ENCODE data around the gene ZNF783. TPM values are rescaled to one million over a fixed set of nuclear protein-coding genes. Genes with fewer than 3 reads are reported as not detected.
"Not testable (repeated sequence)": the region's sequence is repeated elsewhere in the genome, so short reads cannot be mapped to it uniquely, and the experiment has no call there.

The ZNF783 gene
- total RNA-seq, 5 donors from 2014 or later (not counting 1 experiment from before 2014, with no cell fraction given): 31.1 to 49.4 (median 46.6) TPM

DNA sequence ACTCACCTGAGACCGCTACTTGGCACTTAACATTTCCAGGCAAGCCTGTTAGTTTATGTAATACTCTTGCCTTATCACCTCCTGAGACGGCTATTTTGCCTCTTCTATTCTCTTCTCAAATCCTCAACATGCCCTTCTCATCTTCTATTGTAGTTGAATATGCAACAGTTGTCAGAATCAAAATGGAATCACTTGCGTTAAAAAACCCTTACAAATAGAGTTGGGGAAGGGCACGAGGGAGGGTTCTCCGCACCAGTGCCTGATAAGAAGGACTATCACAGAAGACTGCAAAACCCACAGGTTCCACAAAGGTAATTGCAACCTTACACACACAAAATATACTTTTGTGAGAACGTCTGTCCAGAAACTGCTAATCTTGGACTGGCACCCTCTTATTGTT, 57.4 kb downstream of the ZNF783 start:
- Mint-ChIP-seq H3K4me1 (peaks cover 11 to 18% (median 15%) of the 10 kb centered on the region in 3 donors), H3K27ac (no peak overlapping the region), H3K36me3 (no peaks in the 10 kb centered on the region), H3K9me3 (no peaks in the 10 kb centered on the region), H3K4me3 (no peak overlapping the region), H3K27me3 (peaks cover 14 to 31% of the 10 kb centered on the region in 2 donors)
- DNase-seq (no peak), ATAC-seq (replicated peaks in 1 of 4) (no peak)
- H3K4me1 ChIP-seq (ENCODE audit: control insufficient read depth in 1 of 2, extremely low read depth in 1 of 2, insufficient read depth in 2 of 2, low read length in 2 of 2): peaks cover 0 to 5% of the 10 kb centered on the region in 2 experiments
- no peaks in the 10 kb centered on the region for H3K36me3 ChIP-seq (ENCODE audit: control insufficient read depth in 2 of 2, extremely low read depth in 1 of 2, insufficient read depth in 1 of 2, low read length in 1 of 2)
- 60% methylated on average over 1 of the region's 6 CpGs for WGBS (ENCODE audit: insufficient coverage)
- H3K27ac ChIP-seq (ENCODE audit: low read length): no peak overlapping the region
- ChIA-PET POLR2A (no interaction called here), CTCF (no interaction called here)
- H3K27me3 ChIP-seq (replicated peaks in 1 of 2; ENCODE audit: control insufficient read depth in 2 of 2, extremely low read depth in 1 of 2, insufficient read depth in 2 of 2, low read length in 1 of 2): peaks cover 0 to 12% of the 10 kb centered on the region in 2 experiments
- H3K4me3 ChIP-seq (ENCODE audit: control insufficient read depth in 1 of 2, extremely low read depth in 1 of 2, low read length in 1 of 2): no peak overlapping the region
- no peaks in the 10 kb centered on the region for H3K9me3 ChIP-seq

DNA sequence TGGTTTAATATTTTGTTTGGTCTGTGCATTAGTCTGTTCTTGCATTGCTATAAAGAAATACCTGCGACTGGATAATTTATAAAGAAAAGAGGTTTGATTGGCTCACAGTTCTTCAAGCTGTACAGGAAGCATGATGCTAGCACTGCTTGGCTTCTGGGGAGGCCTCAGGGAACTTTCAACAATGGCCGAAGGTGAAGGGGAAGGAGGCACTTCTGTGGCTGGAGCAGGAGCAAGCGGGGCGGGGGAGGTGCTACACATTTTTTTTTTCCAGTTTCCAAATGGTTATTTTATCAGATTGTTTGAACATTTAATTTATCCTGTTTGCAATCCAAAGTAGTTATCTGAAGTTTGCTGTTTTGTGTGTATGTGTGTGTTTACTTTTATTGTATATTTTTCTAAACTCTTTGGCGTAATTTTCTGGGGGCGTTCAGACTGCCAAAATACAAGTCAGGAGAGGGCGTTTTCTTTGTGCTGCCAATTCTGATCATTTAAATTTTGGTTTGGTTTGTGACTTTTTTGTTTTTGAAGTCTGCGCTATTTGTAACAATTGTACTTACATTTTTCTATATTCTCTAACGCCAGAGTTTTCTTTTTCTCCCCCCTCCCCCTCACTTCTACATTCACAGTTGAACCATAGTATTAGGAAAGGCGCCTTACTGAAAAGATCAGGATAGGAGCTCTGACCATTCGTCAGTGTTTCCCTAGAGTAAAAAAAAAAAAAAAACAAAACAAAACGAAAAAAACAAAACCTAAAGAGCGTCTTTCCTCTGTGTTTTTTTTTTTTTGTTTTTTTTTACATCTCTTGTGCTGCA, 58.5 kb downstream of the ZNF783 start:
- Histone ChIP-seq H3K9me3 (no peaks in the 10 kb centered on the region), H3K4me1 (ENCODE audit: control insufficient read depth in 1 of 2, extremely low read depth in 1 of 2, insufficient read depth in 2 of 2, low read length in 2 of 2) (peaks cover 0 to 5% of the 10 kb centered on the region in 2 experiments), H3K4me3 (ENCODE audit: control insufficient read depth in 1 of 2, extremely low read depth in 1 of 2, low read length in 1 of 2) (no peak overlapping the region), H3K27ac (ENCODE audit: low read length) (no peak overlapping the region), H3K27me3 (replicated peaks in 1 of 2; ENCODE audit: control insufficient read depth in 2 of 2, extremely low read depth in 1 of 2, insufficient read depth in 2 of 2, low read length in 1 of 2) (peaks cover 0 to 12% of the 10 kb centered on the region in 2 experiments), H3K36me3 (ENCODE audit: control insufficient read depth in 2 of 2, extremely low read depth in 1 of 2, insufficient read depth in 1 of 2, low read length in 1 of 2) (no peaks in the 10 kb centered on the region)
- ATAC-seq (replicated peaks in 1 of 4): no peak
- no peak for DNase-seq
- no peaks in the 10 kb centered on the region for H3K36me3 Mint-ChIP-seq
- no peak overlapping the region for H3K27ac Mint-ChIP-seq
- peaks cover 14 to 31% of the 10 kb centered on the region in 2 donors for H3K27me3 Mint-ChIP-seq
- 84% methylated on average over 3 of the region's 13 CpGs for whole genome bisulfite sequencing (ENCODE audit: insufficient coverage)
- ChIA-PET CTCF (interaction anchor here (0.6 kb wide), 2 partner anchors 30 to 47 kb away, joined by 3 to 5 read pairs; no protein-coding TSS in a partner anchor), POLR2A (no interaction called here)
- H3K4me1 Mint-ChIP-seq: peaks cover 11 to 21% (median 15%) of the 10 kb centered on the region in 3 donors
- no peak overlapping the region for H3K4me3 Mint-ChIP-seq
- no peaks in the 10 kb centered on the region for H3K9me3 Mint-ChIP-seq

DNA sequence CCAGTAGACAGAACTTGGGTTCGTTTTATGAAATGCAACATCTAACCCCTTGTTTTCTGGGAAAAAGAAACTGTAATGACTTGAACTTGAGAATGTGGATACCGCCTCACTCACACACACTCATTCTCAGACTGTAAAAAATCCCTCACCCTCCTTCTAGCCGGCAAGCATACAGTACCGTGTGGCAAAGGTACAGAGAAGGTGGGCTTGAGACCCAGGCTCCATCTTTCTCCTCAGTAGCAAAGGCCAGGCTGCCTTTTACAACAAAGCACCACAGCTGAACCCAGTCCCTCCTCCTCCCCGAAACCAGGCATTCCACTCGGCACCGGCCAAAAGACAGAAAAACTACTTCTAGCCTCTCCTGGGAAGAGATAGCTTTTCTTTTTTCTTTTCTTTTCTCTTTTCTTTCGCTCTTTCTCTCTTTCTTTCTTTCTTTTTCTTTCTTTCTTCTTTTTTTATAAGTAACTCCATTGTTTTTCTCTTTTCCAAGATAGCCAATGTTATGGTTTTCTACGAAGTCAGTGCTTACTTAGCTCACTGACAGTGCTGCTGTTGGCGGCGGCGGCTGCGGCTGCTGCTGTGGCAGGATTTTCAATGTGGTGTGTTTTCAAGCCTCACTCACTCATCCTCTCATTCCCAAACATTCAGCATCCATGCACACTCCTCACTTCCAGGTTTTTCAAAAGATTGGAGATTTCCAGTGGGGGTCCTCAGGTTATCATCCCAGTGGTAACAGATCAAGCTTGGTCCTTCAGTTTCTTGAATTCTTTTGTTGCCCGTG, 59.3 kb downstream of the ZNF783 start:
- H3K27me3 ChIP-seq (replicated peaks in 1 of 2; ENCODE audit: control insufficient read depth in 2 of 2, extremely low read depth in 1 of 2, insufficient read depth in 2 of 2, low read length in 1 of 2): peaks cover 0 to 12% of the 10 kb centered on the region in 2 experiments
- H3K27ac ChIP-seq (ENCODE audit: low read length); POLR2A ChIA-PET; H3K27ac Mint-ChIP-seq; DNase-seq; ATAC-seq (replicated peaks in 1 of 4); H3K36me3 ChIP-seq (ENCODE audit: control insufficient read depth in 2 of 2, extremely low read depth in 1 of 2, insufficient read depth in 1 of 2, low read length in 1 of 2); H3K36me3 Mint-ChIP-seq; H3K4me1 ChIP-seq (ENCODE audit: control insufficient read depth in 1 of 2, extremely low read depth in 1 of 2, insufficient read depth in 2 of 2, low read length in 2 of 2); CTCF ChIA-PET; H3K4me3 ChIP-seq (ENCODE audit: control insufficient read depth in 1 of 2, extremely low read depth in 1 of 2, low read length in 1 of 2); H3K9me3 Mint-ChIP-seq; H3K9me3 ChIP-seq: not testable (repeated sequence)
- Mint-ChIP-seq H3K27me3 (peaks cover 14 to 31% of the 10 kb centered on the region in 2 donors), H3K4me1 (peaks cover 11 to 21% (median 15%) of the 10 kb centered on the region in 3 donors), H3K4me3 (peak overlapping the region in 2 of 3 donors; percentile 61 to 70)
- 82% methylated on average over 6 of the region's 14 CpGs for WGBS (ENCODE audit: insufficient coverage)

DNA sequence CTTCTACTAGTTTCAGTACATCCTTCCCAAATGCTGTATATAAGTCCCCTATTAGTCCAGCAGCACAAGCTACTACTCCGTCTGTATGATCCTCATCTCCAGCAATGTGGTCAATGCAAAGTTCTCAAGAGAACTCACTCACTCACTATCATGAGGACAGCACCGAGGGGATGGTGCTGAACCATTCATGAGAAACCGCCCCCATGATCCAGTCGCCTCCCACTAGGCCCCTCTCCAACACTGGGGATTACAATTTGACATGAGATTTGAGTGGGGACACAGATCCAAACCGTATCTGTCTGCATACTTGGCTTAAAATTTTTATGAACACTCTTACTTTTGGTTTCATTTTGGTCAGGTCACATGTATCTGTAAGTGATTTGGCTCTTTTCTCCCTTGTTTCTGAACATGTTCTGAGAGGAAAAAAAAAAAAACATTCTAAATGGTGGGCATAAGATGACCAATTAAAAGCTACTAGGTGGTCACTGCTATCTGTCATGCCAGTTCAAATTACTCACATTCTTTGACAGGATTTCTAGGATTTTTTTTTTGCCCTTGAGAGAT, 60.1 kb downstream of the ZNF783 start:
- Histone ChIP-seq H3K4me3 (ENCODE audit: control insufficient read depth in 1 of 2, extremely low read depth in 1 of 2, low read length in 1 of 2) (peak overlapping the region in 1 of 2 donors; percentile 7), H3K9me3 (no peaks in the 10 kb centered on the region), H3K27me3 (replicated peaks in 1 of 2; ENCODE audit: control insufficient read depth in 2 of 2, extremely low read depth in 1 of 2, insufficient read depth in 2 of 2, low read length in 1 of 2) (peaks cover 0 to 12% of the 10 kb centered on the region in 2 experiments), H3K4me1 (ENCODE audit: control insufficient read depth in 1 of 2, extremely low read depth in 1 of 2, insufficient read depth in 2 of 2, low read length in 2 of 2) (peaks cover 0 to 5% of the 10 kb centered on the region in 2 experiments), H3K27ac (ENCODE audit: low read length) (no peak overlapping the region), H3K36me3 (ENCODE audit: control insufficient read depth in 2 of 2, extremely low read depth in 1 of 2, insufficient read depth in 1 of 2, low read length in 1 of 2) (no peaks in the 10 kb centered on the region)
- no peak for ATAC-seq (replicated peaks in 1 of 4)
- Mint-ChIP-seq H3K27ac (peak overlapping the region in 1 of 2 donors; percentile 19), H3K36me3 (no peaks in the 10 kb centered on the region), H3K27me3 (peaks cover 14 to 31% of the 10 kb centered on the region in 2 donors), H3K9me3 (no peaks in the 10 kb centered on the region), H3K4me3 (peak overlapping the region; percentile 47 to 70 (median 61)), H3K4me1 (peaks cover 11 to 21% (median 15%) of the 10 kb centered on the region in 3 donors)
- CTCF ChIA-PET: interaction anchor here in 1 of 2 donors (1.2 kb wide), 1 partner anchor 12 kb away, joined by 3 read pairs; no protein-coding TSS in a partner anchor
- DNase-seq: no peak
- POLR2A ChIA-PET: no interaction called here
- WGBS (ENCODE audit: insufficient coverage): no CpG with 5 or more reads among the region's 5 CpGs

DNA sequence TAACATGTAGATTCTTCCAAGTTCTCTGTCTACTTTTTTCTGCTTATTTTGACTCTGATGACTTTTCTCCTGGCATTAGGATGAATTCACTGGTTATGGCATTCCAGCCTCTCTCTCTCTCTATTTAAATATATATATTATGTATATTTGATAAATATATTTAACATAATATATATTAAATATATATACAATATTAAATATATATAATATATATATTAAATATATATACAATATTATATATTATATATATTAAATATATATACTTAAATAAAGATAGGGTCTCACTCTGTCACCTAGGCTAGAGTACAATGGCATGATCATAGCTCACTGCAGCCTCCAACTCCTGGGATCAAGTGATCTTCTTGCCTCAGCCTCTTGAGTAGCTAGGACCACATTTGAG, 60.7 kb downstream of the ZNF783 start:
- Mint-ChIP-seq H3K36me3 (no peaks in the 10 kb centered on the region), H3K27ac (no peak overlapping the region), H3K4me1 (peaks cover 11 to 21% (median 15%) of the 10 kb centered on the region in 3 donors), H3K4me3 (peak overlapping the region in 1 of 3 donors; percentile 61), H3K27me3 (peaks cover 12 to 28% of the 10 kb centered on the region in 2 donors), H3K9me3 (no peaks in the 10 kb centered on the region)
- DNase-seq: no peak
- Histone ChIP-seq H3K27ac (ENCODE audit: low read length) (no peak overlapping the region), H3K9me3 (no peaks in the 10 kb centered on the region), H3K4me1 (ENCODE audit: control insufficient read depth in 1 of 2, extremely low read depth in 1 of 2, insufficient read depth in 2 of 2, low read length in 2 of 2) (peaks cover 0 to 5% of the 10 kb centered on the region in 2 experiments), H3K36me3 (ENCODE audit: control insufficient read depth in 2 of 2, extremely low read depth in 1 of 2, insufficient read depth in 1 of 2, low read length in 1 of 2) (no peaks in the 10 kb centered on the region), H3K4me3 (ENCODE audit: control insufficient read depth in 1 of 2, extremely low read depth in 1 of 2, low read length in 1 of 2) (no peak overlapping the region), H3K27me3 (replicated peaks in 1 of 2; ENCODE audit: control insufficient read depth in 2 of 2, extremely low read depth in 1 of 2, insufficient read depth in 2 of 2, low read length in 1 of 2) (peaks cover 0 to 12% of the 10 kb centered on the region in 2 experiments)
- ATAC-seq (replicated peaks in 1 of 4): no peak
- ChIA-PET CTCF (interaction anchor here in 1 of 2 donors (0.6 to 1.2 kb wide), 2 partner anchors 12 to 74 kb away, joined by 3 read pairs; no protein-coding TSS in a partner anchor), POLR2A (no interaction called here)

DNA sequence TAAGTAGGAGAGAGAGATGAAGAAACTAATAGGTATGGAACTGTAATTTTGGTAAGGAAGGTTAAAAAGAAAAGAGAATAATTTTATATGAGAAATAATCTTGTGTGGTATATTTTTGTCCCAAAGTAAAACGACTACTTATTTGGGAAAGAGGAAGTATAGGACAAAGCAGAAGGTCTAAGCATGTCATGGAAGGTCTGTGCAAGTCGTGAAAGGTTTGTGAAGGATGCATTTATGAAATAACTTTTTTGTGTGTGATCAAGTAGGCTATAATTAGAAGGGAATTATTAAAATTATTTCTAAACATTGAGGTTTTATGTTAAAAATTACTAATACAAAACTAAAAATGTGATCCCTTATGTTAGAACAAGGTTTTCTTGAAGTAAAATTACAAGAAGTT, 63.3 kb downstream of the ZNF783 start:
- Histone ChIP-seq H3K4me3 (ENCODE audit: control insufficient read depth in 1 of 2, extremely low read depth in 1 of 2, low read length in 1 of 2) (no peak overlapping the region), H3K27me3 (replicated peaks in 1 of 2; ENCODE audit: control insufficient read depth in 2 of 2, extremely low read depth in 1 of 2, insufficient read depth in 2 of 2, low read length in 1 of 2) (peaks cover 0 to 6% of the 10 kb centered on the region in 2 experiments), H3K9me3 (no peaks in the 10 kb centered on the region), H3K36me3 (ENCODE audit: control insufficient read depth in 2 of 2, extremely low read depth in 1 of 2, insufficient read depth in 1 of 2, low read length in 1 of 2) (no peaks in the 10 kb centered on the region), H3K27ac (ENCODE audit: low read length) (no peak overlapping the region), H3K4me1 (ENCODE audit: control insufficient read depth in 1 of 2, extremely low read depth in 1 of 2, insufficient read depth in 2 of 2, low read length in 2 of 2) (peaks cover 0 to 5% of the 10 kb centered on the region in 2 experiments)
- no peak for ATAC-seq (replicated peaks in 1 of 4)
- ChIA-PET POLR2A (no interaction called here), CTCF (no interaction called here)
- no peaks in the 10 kb centered on the region for H3K9me3 Mint-ChIP-seq
- DNase-seq: no peak
- H3K4me1 Mint-ChIP-seq: peaks cover 11 to 21% (median 15%) of the 10 kb centered on the region in 3 donors
- no peaks in the 10 kb centered on the region for H3K36me3 Mint-ChIP-seq
- 14% methylated on average over 1 of the region's 2 CpGs for WGBS (ENCODE audit: insufficient coverage)
- no peak overlapping the region for H3K27ac Mint-ChIP-seq
- no peak overlapping the region for H3K4me3 Mint-ChIP-seq
- H3K27me3 Mint-ChIP-seq: peaks cover 8 to 22% of the 10 kb centered on the region in 2 donors

Data from T-cell (primary cell).